Head of caudate nucleus (tissue), 42 donors: Measurements from ENCODE around the gene IRF2BPL.

ENCODE experiments used
- DNase-seq, 42 donors: peaks; one replicate each; pipeline versions ENCODE4 v3.0.0 to v3.0.0-alpha.2; 2020 to 2021; ENCODE audit warnings: mixed read lengths in 7 of 42
- intact Hi-C: fragments of 100-400 bp; cut with DNase I; formaldehyde crosslinking; loops from one replicate; pipeline ENCODE4 v1.15.0; 2022

IRF2BPL gene

GRCh38 chr14:77039285-77040058 lies 11.0 kb upstream of the IRF2BPL start:
- intact Hi-C loops, result loop anchor here (1.0 kb wide), 1 partner anchor 11 kb away; the partner anchor contains the start of gene IRF2BPL
- DNase-seq, result peak in 8 of 42 donors; percentile 16 to 68 (median 46)

DNA sequence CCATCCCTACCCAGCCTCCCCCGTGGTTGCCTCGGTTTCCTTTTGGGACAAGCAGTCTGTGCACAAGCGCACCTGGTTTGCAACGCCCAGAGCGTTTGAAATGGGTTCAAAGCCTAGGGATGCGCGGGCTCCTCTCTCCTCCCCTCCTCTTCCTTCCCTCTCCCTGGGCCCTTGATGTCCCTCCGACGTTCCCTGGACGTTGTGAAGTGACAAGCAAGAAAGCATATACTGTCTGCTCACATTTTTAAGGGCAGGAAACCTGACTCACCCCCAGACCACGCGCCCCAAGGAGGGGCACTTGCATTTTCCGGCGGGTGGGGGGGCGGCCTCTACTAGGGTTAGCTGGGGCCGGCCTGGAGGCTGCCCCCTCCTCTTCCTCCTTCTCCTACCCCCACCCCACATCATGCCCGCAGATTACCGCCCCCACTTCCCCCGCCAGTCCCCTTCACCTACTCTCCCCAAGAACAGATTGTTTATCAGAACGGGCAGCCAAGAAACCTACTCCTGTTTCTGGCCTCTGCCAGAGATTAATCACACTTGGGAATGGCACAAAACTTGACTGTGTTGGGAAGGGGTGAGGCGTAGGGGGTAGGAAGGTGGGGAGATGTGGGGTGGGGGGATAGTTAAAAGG lies 9.5 kb upstream of the IRF2BPL start:
- intact Hi-C loops, result no loop called here
- DNase-seq, result peak in 11 of 42 donors; percentile 21 to 67 (median 50)

DNA sequence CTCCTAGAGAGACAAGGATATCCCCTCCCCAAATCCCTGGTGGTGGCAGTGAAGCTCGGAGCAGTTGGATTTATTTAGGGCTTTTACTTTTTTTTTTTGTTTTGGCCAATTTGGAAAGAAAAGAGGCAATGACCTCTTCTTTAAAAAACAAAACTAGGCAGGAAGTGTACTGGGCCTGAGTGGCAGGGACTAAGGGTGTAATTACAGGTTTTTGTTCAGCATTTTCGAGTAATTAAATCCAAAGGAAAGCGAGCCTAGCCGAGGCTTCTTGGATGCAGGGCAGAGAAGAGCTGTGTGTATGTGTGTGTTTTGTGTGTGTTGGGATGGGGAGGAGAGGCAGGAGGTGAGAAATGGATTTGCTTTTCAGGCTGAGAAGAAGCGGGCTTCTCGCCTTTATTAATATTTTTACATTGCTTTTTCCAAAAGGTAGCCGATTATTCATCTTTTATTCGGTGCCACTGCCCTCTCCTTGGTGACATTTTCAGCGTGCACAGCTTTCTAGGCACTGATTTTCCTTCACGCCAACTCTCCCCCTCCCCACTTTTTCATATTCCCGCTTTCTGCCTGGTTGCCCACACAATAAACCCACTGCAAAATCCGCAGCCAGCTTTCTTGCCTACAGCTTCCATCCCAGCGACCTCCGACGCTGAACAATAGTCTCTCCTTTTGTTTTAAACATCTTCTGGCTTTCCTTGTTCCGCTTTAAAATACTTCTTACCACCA lies 8.9 kb upstream of the IRF2BPL start:
- DNase-seq, result peak in 1 of 42 donors; percentile 43

GRCh38 chr14:77036484-77037214 lies 8.1 kb upstream of the IRF2BPL start:
- intact Hi-C loops, result no loop called here
- DNase-seq, result peak in 2 of 42 donors; percentile 43 to 52

More for the DNA sequence above, 8.9 kb upstream of the IRF2BPL start:
- intact Hi-C loops, result no loop called here

- no peak for DNase-seq
- intact Hi-C loops, result no loop called here
Measured at GRCh38 chr14:77035267-77035666, 6.8 kb upstream of the IRF2BPL start.

DNA sequence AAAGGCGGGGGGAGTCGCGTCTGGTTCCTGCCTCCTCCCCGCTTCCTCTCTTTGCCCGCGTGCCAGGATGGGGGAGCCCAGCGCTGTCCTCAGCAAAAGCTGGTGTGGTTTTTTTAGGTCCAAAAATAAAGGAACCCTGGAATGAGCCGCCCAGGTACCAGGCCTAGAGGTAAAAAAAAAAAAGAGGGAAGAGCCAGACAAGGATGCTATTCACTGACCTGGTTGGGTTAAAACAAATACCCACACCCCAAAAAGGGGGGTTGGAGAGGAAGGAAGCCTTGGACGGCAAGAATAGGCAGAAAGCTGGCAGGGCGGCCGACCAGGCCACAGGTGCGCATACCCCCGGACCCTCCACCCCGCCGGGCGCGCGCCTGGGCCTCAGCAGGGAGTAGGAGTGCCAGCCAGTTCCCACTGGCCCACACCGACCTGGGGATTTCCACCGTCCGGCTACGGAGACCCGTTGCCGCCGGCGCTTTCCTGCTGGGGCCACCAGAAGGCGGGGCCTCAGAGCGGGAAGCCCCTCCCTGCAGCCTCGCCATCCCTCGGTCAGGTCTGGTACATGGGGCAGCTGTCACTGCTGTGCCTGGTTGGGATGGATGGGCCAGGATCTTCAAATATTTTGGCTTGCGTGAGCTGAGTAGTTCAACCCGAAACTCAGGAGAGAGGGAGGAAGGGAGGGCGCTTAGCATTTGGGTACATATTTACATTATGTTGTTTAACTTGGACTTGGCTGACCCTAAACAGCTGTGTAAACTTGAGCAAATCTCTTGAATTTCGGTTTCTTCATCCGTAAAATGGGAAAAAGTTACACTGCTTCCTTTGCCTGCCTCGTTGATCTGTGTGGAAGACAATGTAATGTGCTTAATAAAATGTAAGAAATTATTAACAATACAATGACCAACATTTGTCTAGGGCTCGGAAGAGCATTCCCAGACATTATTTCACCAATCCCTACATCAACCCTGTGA lies 5.4 kb upstream of the IRF2BPL start:
- intact Hi-C loops, result loop anchor here (2.0 kb wide), 1 partner anchor 63 kb away; no protein-coding TSS in a partner anchor
- peak in 36 of 42 donors; percentile 26 to 84 (median 70) for DNase-seq

GRCh38 chr14:77032844-77033621 lies 4.5 kb upstream of the IRF2BPL start:
- intact Hi-C loops, result loop anchor here (2.0 kb wide), 1 partner anchor 64 kb away; no protein-coding TSS in a partner anchor
- peak; percentile 69 to 95 (median 85) for DNase-seq

DNA sequence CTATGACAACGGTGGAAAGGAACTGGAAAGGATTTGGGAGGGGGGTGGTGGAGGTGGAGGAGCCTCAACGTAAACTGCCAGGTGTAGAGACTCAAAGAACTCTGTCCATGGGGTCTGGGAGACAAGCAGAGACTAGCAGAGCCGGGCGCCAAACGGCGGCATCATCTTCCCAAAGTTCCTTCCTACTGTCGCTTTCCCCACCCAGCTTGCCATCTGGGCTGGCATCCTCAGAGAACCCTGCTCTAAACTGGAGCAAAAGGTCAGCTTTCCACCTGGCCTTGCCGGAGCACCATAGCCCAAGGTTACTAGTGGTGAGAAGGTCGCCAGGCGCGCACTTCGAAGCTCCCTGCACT lies 4.0 kb upstream of the IRF2BPL start:
- DNase-seq, result no peak
- intact Hi-C loops, result loop anchor here (2.0 kb wide), 1 partner anchor 64 kb away; no protein-coding TSS in a partner anchor

- DNase-seq, result peak in 1 of 42 donors; percentile 66
- intact Hi-C loops, result loop anchor here (2.0 kb wide), 1 partner anchor 65 kb away; no protein-coding TSS in a partner anchor
Measured at GRCh38 chr14:77031759-77032490, 3.4 kb upstream of the IRF2BPL start.

DNA sequence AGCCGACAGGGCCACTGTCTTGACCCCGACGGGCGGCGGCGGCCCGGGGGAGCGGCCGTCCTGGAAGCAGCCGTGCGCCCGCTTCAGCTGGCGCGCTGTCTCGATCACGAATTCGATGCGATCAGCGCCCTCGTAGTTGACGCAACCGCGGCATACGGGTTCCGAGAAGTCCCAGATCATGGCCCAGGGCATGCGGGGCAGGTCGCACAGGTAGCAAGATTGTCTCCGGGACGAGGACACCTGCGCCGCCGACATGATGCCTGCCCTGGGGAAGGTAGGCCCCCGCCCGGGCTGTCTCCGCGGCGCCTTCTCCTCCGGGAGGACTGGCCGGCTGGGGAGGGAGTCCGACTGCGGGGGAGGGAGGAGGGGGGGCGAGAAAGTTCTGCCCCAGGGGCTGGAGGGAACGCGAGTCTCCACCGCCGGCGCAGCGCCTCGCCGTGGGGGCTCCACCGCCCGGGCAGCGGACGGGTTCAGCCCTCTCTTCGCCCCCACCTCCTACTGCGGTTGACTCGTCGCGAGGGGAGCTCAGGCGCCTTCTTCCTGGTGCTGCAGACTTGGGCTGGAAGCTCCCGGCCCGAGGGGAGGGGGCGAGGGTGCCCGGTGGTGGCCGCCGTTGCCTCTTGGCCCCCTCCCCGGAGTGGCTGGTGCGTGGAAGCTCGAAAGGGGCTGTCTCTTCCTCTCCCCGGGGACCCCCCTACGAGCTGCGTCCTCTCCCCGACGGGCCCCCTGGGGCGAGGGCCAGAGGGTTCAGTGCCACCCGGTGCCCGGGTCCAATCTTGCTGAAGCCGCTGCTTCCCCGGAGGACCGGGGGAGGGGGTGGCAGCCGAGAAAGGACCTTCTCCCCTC lies 747 bp downstream of the IRF2BPL start:
- peak in 41 of 42 donors; percentile 54 to 86 (median 78) for DNase-seq

GRCh38 chr14:77026930-77027537 lies 1.5 kb downstream of the IRF2BPL start:
- DNase-seq, result peak in 23 of 42 donors; percentile 27 to 78 (median 57)
- intact Hi-C loops, result no loop called here

More for the DNA sequence above, 747 bp downstream of the IRF2BPL start:
- intact Hi-C loops, result loop anchor here (1.0 to 2.0 kb wide), 2 partner anchors 13 to 109 kb away; no protein-coding TSS in a partner anchor

DNA sequence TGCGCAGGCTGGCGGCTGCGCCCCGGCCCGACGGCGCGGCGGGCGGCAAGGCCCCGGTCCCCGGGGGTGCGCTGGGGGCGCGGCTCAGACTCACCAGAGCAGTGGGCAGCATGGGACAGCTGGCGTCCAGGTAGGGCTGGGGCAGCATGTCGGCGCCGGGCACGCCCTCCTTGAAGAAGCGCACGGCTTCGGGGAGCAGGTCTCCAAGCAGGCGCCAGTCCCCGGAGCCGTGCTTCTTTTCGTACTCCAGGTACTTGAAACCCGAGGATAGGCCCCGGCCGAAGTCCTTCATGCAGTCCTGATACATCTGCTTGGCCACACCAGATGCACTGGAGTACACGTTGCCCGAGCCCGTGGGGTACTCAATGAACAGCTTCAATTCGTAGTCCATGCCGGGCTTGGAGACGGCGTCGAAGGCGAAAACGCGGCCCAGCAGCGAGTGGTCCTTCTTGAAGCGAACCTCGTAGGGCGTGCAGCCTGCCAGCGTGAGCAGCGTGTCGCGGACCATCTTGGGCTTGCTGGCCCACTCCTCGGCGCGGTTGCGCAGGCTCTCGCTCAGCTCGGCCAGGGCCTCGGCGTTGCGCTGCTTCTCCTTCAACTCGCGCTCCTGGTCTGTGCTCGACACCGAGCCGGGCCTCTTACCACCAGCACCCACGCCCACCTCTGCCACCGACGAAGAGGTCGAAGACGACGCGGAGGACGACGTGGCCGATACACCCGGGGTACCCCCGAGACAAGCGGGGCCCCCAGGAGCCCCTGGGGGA lies 2.2 kb downstream of the IRF2BPL start:
- peak in 22 of 42 donors; percentile 27 to 65 (median 48) for DNase-seq
- intact Hi-C loops, result no loop called here

DNA sequence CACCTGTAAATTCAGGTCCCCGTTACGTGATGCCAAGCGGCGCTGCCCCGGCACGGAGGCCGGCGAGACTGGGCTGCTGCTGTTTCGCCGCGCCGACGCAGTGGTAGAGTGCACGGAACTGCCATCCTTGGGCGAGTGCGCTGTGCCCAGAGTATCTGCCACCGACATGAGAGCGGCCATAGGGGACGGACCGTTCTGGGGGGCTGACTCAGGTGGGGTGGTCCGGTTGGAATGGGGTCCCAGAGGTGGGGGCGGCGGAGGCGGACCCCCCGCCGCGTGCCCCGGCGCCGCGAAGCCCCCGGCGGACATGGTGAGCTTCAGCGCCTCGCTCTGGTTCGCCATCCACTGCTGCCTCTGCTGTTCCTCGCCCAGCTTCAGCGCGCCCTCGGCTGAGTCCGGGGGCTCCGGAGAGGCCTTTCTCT lies 2.8 kb downstream of the IRF2BPL start:
- peak in 10 of 42 donors; percentile 18 to 56 (median 34) for DNase-seq
- intact Hi-C loops, result loop anchor here (2.0 kb wide), 1 partner anchor 69 kb away; no protein-coding TSS in a partner anchor
